ENCODE measurements around the gene DMRTC1. TPM values are rescaled to one million over a fixed set of nuclear protein-coding genes. Genes with fewer than 3 reads are reported as not detected.

The DMRTC1 gene
- polyA plus RNA-seq, 3 donors: 0.33 to 0.46 TPM; not detected in 1

Other genes starting within 250 kb of the DMRTC1 start
- 1 to 10 TPM; 5.0 to 6.1 (median 5.6) TPM for gene PHKA1, start 229.5 kb downstream of the DMRTC1 start, polyA plus RNA-seq (ENCODE audit: insufficient read length in 3 of 3)
- gene DMRTC1B, start 166.9 kb downstream of the DMRTC1 start, polyA plus RNA-seq (ENCODE audit: insufficient read length in 3 of 3): 1 to 10 TPM; 3.8 to 4.6 (median 4.1) TPM
- not detected for gene FAM236B, start 161.2 kb downstream of the DMRTC1 start, polyA plus RNA-seq (ENCODE audit: insufficient read length in 3 of 3)
- gene FAM236D, start 135.6 kb downstream of the DMRTC1 start, polyA plus RNA-seq (ENCODE audit: insufficient read length in 3 of 3): not detected
- not detected for gene FAM236C, start 31.2 kb downstream of the DMRTC1 start, polyA plus RNA-seq (ENCODE audit: insufficient read length in 3 of 3)
- gene FAM236A, start 5.6 kb downstream of the DMRTC1 start, polyA plus RNA-seq (ENCODE audit: insufficient read length in 3 of 3): not detected
- gene PABPC1L2B, start 59.1 kb upstream of the DMRTC1 start, polyA plus RNA-seq (ENCODE audit: insufficient read length in 3 of 3): not detected
- not detected for gene PABPC1L2A, start 135.7 kb upstream of the DMRTC1 start, polyA plus RNA-seq (ENCODE audit: insufficient read length in 3 of 3)